HepG2 (cell line): Measurements from ENCODE around the gene ATP13A1. TPM values are rescaled to one million over a fixed set of nuclear protein-coding genes. Genes with fewer than 3 reads are reported as not detected.

Source experiments
- ATAC-seq: fragments of 200-7000 bp; cut with Tn5 transposase; 3 replicates; pipeline ENCODE4 v1.9.1; 2020; ENCODE audit warnings: mild to moderate bottlenecking, moderate library complexity
- BruUV-seq: library from RNA; stranded (reverse); fragments of 400-500 nt; replicated peaks from 2 replicates; lab custom pipeline; 2021; lab: Mats Ljungman, UMichigan
- CTCF ChIA-PET: fragments of 300-600 bp; formaldehyde crosslinking; extraction: SDS; loops from one replicate; lab custom pipeline; 2021; ENCODE audit warnings: low total read pairs, inconsistent platforms, low intra/inter-chr PET ratio; lab: Yijun Ruan, JAX
- POLR2A ChIA-PET: fragments of 350-600 bp; sonication (Branson Sonifier 250); formaldehyde crosslinking; loops from one replicate; lab custom pipeline; 2020; ENCODE audit warnings: antibody characterized with exemption, inconsistent platforms; lab: Yijun Ruan, JAX
- DNase-seq: peaks from one replicate; pipeline ENCODE4 v3.0.0-alpha.2; 2015; ENCODE audit warnings: low spot score
- FAIRE-seq: peaks from 3 replicates; lab custom pipeline; 2011; peaks lifted over from hg19 to GRCh38; lab: Jason Lieb, UNC
- H2AFZ ChIP-seq: one replicate; pipeline ENCODE4 v1.6.1; 2011; ENCODE audit warnings: low read length, inconsistent platforms
- H3K27ac ChIP-seq: fragments of 300-600 bp; 3 replicates; pipeline ENCODE4 v1.8.0; 2011; ENCODE audit warnings: mixed run types, mild to moderate bottlenecking, mixed read lengths, low read length, inconsistent platforms; ENCODE audit not compliant: insufficient read depth; ENCODE audit errors: extremely low read length
- H3K27me3 ChIP-seq, 2 experiments: fragments of 200-600 bp in 1 of 2; 2 replicates in 1 of 2; 3 replicates in 1 of 2; pipeline versions ENCODE4 v1.6.0 to v1.8.0; 2011; ENCODE audit warnings: low read length in 2 of 2, mild to moderate bottlenecking in 2 of 2, moderate library complexity in 2 of 2, inconsistent platforms in 1 of 2; ENCODE audit not compliant: insufficient read depth in 2 of 2, control insufficient read depth in 1 of 2
- H3K36me3 ChIP-seq, 2 experiments: fragments of 200-600 bp in 1 of 2; replicated peaks in 1 of 2; 2 replicates in 1 of 2; 3 replicates in 1 of 2; pipeline versions ENCODE4 v1.5.1 to v1.8.0; 2011; ENCODE audit warnings: low read length in 2 of 2, inconsistent platforms in 1 of 2; ENCODE audit not compliant: insufficient read depth in 2 of 2, control insufficient read depth in 1 of 2
- H3K4me1 ChIP-seq: 2 replicates; pipeline ENCODE4 v1.5.1; 2012; ENCODE audit warnings: low read length, inconsistent platforms; ENCODE audit not compliant: insufficient read depth
- H3K4me2 ChIP-seq: 2 replicates; pipeline ENCODE4 v1.6.0; 2011; ENCODE audit warnings: low read depth, low read length, inconsistent platforms
- H3K4me3 ChIP-seq, 3 experiments: fragments of 200-600 bp in 1 of 3; sonication (generic), shearing (Covaris generic) in 1 of 3; replicated peaks in 1 of 3; 2 replicates each; pipeline ENCODE4 v1.5.1; 2011 to 2016; ENCODE audit warnings: low read length in 3 of 3, inconsistent platforms in 2 of 3, low read depth in 2 of 3, mild to moderate bottlenecking in 2 of 3, control low read depth in 1 of 3, mixed read lengths in 1 of 3; ENCODE audit not compliant: insufficient read depth in 1 of 3
- H3K79me2 ChIP-seq: one replicate; pipeline ENCODE4 v1.6.1; 2011; ENCODE audit warnings: low read length, inconsistent platforms; ENCODE audit not compliant: insufficient read depth
- H3K9ac ChIP-seq: 2 replicates; pipeline ENCODE4 v1.6.0; 2011; ENCODE audit warnings: mild to moderate bottlenecking, low read depth, low read length, inconsistent platforms; ENCODE audit not compliant: insufficient read depth
- H3K9me3 ChIP-seq: 2 replicates; pipeline ENCODE4 v1.5.1; 2012; ENCODE audit warnings: mild to moderate bottlenecking, low read length
- H4K20me1 ChIP-seq: 2 replicates; pipeline ENCODE4 v1.6.0; 2011; ENCODE audit warnings: inconsistent platforms, mild to moderate bottlenecking, low read length, moderate library complexity; ENCODE audit not compliant: insufficient read depth
- BCLAF1 ChIP-seq: fragments of 450-650 bp; IDR thresholded peaks from 2 replicates; pipeline ENCODE4 v1.6.1; 2017; ENCODE audit warnings: mild to moderate bottlenecking
- BRF2 ChIP-seq: sonication (generic); formaldehyde crosslinking; IDR thresholded peaks from 2 replicates; pipeline ENCODE4 v1.8.1; 2022; ENCODE audit warnings: mild to moderate bottlenecking, missing genetic modification reagents
- CAMTA2 ChIP-seq: sonication (generic); formaldehyde crosslinking; IDR thresholded peaks from 2 replicates; pipeline ENCODE4 v1.4.0; 2020; ENCODE audit warnings: mild to moderate bottlenecking, missing genetic modification reagents, borderline replicate concordance
- DMAP1 ChIP-seq: IDR thresholded peaks from 2 replicates; pipeline ENCODE4 v1.6.1; 2016
- GABPB1 ChIP-seq: IDR thresholded peaks from 2 replicates; pipeline ENCODE4 v1.6.1; 2016; ENCODE audit warnings: mild to moderate bottlenecking, missing genetic modification reagents, moderate library complexity, missing compliant biosample characterization
- MTF1 ChIP-seq: sonication (generic); formaldehyde crosslinking; IDR thresholded peaks from 2 replicates; pipeline ENCODE4 v1.5.0; 2020; ENCODE audit warnings: missing genetic modification reagents
- MTF2 ChIP-seq: sonication (generic); formaldehyde crosslinking; IDR thresholded peaks from 2 replicates; pipeline ENCODE4 v1.5.0; 2020; ENCODE audit warnings: missing genetic modification reagents, borderline replicate concordance
- PRPF4 ChIP-seq: fragments of 200-400 bp; formaldehyde crosslinking; IDR thresholded peaks from 2 replicates; pipeline ENCODE4 v1.6.1; 2016; ENCODE audit warnings: low read length, low read depth; ENCODE audit not compliant: poor library complexity, severe bottlenecking
- SIX1 ChIP-seq: sonication (generic); formaldehyde crosslinking; IDR thresholded peaks from 2 replicates; pipeline ENCODE4 v1.4.0; 2020; ENCODE audit warnings: missing genetic modification reagents, borderline replicate concordance
- ZBTB1 ChIP-seq: sonication (generic); formaldehyde crosslinking; IDR thresholded peaks from 2 replicates; pipeline ENCODE4 v1.4.0; 2020; ENCODE audit warnings: missing genetic modification reagents, borderline replicate concordance
- ZFP36L1 ChIP-seq: sonication (generic); formaldehyde crosslinking; IDR thresholded peaks from 2 replicates; pipeline ENCODE4 v1.8.0; 2022; ENCODE audit warnings: mild to moderate bottlenecking, missing genetic modification reagents, moderate library complexity
- ZNF121 ChIP-seq: sonication (generic); formaldehyde crosslinking; IDR thresholded peaks from 2 replicates; pipeline ENCODE4 v1.5.0; 2020; ENCODE audit warnings: mild to moderate bottlenecking, missing genetic modification reagents
- ZNF124 ChIP-seq: sonication (generic); formaldehyde crosslinking; IDR thresholded peaks from 2 replicates; pipeline ENCODE4 v1.4.0; 2020; ENCODE audit warnings: missing genetic modification reagents
- ZNF337 ChIP-seq: sonication (generic); formaldehyde crosslinking; IDR thresholded peaks from 2 replicates; pipeline ENCODE4 v1.5.1; 2020; ENCODE audit warnings: missing genetic modification reagents, low read depth, mild to moderate bottlenecking, borderline replicate concordance
- ZNF510 ChIP-seq: sonication (generic); formaldehyde crosslinking; IDR thresholded peaks from 2 replicates; pipeline ENCODE4 v1.4.0; 2020; ENCODE audit warnings: low read depth, mild to moderate bottlenecking, missing genetic modification reagents
- ZNF576 ChIP-seq: sonication (generic); formaldehyde crosslinking; IDR thresholded peaks from 2 replicates; pipeline ENCODE4 v1.4.0; 2020; ENCODE audit warnings: mild to moderate bottlenecking, missing genetic modification reagents
- ZSCAN12 ChIP-seq: sonication (generic); formaldehyde crosslinking; IDR thresholded peaks from 2 replicates; pipeline ENCODE4 v1.9.0; 2021; ENCODE audit warnings: mild to moderate bottlenecking, missing genetic modification reagents
- WGBS: methylation state at CpG from one replicate; pipeline ENCODE4 v1.1.6; 2017; ENCODE audit warnings: low lambda C conversion rate; 5-methylcytosine and 5-hydroxymethylcytosine counted together
- in situ Hi-C: cut with HindIII; loops from 2 replicates; pipeline ENCODE4 v1.10.0; 2017; ENCODE audit warnings: low pct_unique_long_range_greater_than_20kb; ENCODE audit not compliant: extremely low pct_ligation_motif_present
- intact Hi-C: fragments of 100-400 bp; cut with micrococcal nuclease; formaldehyde crosslinking; loops from one replicate; pipeline ENCODE4 v1.10.0; 2022; ENCODE audit not compliant: unreplicated experiment
- polyA plus RNA-seq, 8 experiments: library from polyadenylated mRNA; depleted of rRNA in 3 of 8; stranded (reverse) in 7 of 8; unstranded in 1 of 8; fragments of >200 nt; fragmentation: Illumina TruSeq in 4 of 8; extraction: Trizol in 4 of 8; gene quantifications; 2 replicates each; pipeline versions ENCODE4 v1.2.1 to v1.2.3, GENCODE V29; 2011 to 2016; ENCODE audit warnings: low read depth in 4 of 8, missing spikeins in 1 of 8, mixed read lengths in 1 of 8; ENCODE audit not compliant: insufficient read depth in 1 of 8
- total RNA-seq, 5 experiments: library from RNA; depleted of rRNA; stranded (reverse); fragments of >200 nt; fragmentation: Illumina TruSeq; extraction: Trizol; gene quantifications; 2 replicates each; pipeline ENCODE4 v1.2.3, GENCODE V29; 2016; ENCODE audit warnings: low read depth in 1 of 5

ATP13A1 gene
- total and polyA plus RNA-seq, 2 of the 13 experiments (the other 11 are each of a cell fraction or from before 2014, with no cell fraction given): 23.2 to 41.7 TPM

GRCh38 chr19:19610376-19611202 is 52.9 kb downstream of the ATP13A1 start:
- CTCF ChIA-PET: no interaction called here
- intact Hi-C loops: no loop called here
- no TSS peak for BruUV-seq
- Histone ChIP-seq H3K9me3 (no peaks in the 10 kb centered on the region), H3K4me1 (peaks cover 5% of the 10 kb centered on the region), H2AFZ (no peak overlapping the region), H3K9ac (no peak overlapping the region), H3K36me3 (no peaks in the 10 kb centered on the region), H3K4me2 (no peak overlapping the region), H3K27ac (no peak overlapping the region), H4K20me1 (no peaks in the 10 kb centered on the region), H3K4me3 (no peak overlapping the region), H3K27me3 (peaks cover 0 to 7% of the 10 kb centered on the region in 2 experiments; a peak in 2 of 5 replicates), H3K79me2 (no peaks in the 10 kb centered on the region)
- no peak for DNase-seq
- no peak for ATAC-seq
- POLR2A ChIA-PET: no interaction called here
- WGBS: 39% methylated on average over 10 of the region's 10 CpGs
- in situ Hi-C loops: no loop called here
- FAIRE-seq: no peak
- TF ChIP-seq MTF2 (CRISPR knock-in tag): no peak
- TF ChIP-seq BRF2 (CRISPR knock-in tag): no peak
- TF ChIP-seq BCLAF1: no peak
- no peak for TF ChIP-seq GABPB1 (CRISPR knock-in tag)
- TF ChIP-seq ZNF510 (CRISPR knock-in tag): no peak
- TF ChIP-seq DMAP1 (CRISPR knock-in tag): no peak
- no peak for TF ChIP-seq MTF1 (CRISPR knock-in tag)
- TF ChIP-seq ZNF576 (CRISPR knock-in tag): no peak
- no peak for TF ChIP-seq ZNF337 (CRISPR knock-in tag)
- TF ChIP-seq SIX1 (CRISPR knock-in tag): no peak
- TF ChIP-seq PRPF4: no peak
- TF ChIP-seq CAMTA2 (CRISPR knock-in tag): no peak
- TF ChIP-seq ZNF124 (CRISPR knock-in tag): no peak
- TF ChIP-seq ZBTB1 (CRISPR knock-in tag): no peak
- no peak for TF ChIP-seq ZFP36L1 (CRISPR knock-in tag)
- TF ChIP-seq ZNF121: no peak
- no peak for TF ChIP-seq ZSCAN12 (CRISPR knock-in tag)
